GM12874 (cell line): ENCODE data around the gene TUG1.

Experiments
- CTCF ChIP-seq: IDR thresholded peaks from 2 replicates; pipeline ENCODE4 v1.5.1; 2011; ENCODE audit warnings: low read depth, mild to moderate bottlenecking, control low read depth, low read length, moderate library complexity; ENCODE audit not compliant: insufficient read depth

TUG1 gene

GRCh38 chr22:30985561-30986208 lies 16.6 kb downstream of the TUG1 start:
- TF ChIP-seq CTCF, result no peak

GRCh38 chr22:30989474-30989873 lies 20.4 kb downstream of the TUG1 start:
- no peak for TF ChIP-seq CTCF

GRCh38 chr22:30990690-30991089 lies 21.6 kb downstream of the TUG1 start:
- TF ChIP-seq CTCF, result no peak

- no peak for TF ChIP-seq CTCF
Observed at GRCh38 chr22:30992565-30992964, 23.5 kb downstream of the TUG1 start.

GRCh38 chr22:30994960-30995359 lies 25.9 kb downstream of the TUG1 start:
- TF ChIP-seq CTCF, result no peak

- TF ChIP-seq CTCF, result no peak
Observed at GRCh38 chr22:30996462-30996861, 27.4 kb downstream of the TUG1 start.

- TF ChIP-seq CTCF, result no peak
Observed at GRCh38 chr22:30998329-30998728, 29.3 kb downstream of the TUG1 start.
